Measurements from ENCODE around the gene MAML3.

Gene MAML3

DNA sequence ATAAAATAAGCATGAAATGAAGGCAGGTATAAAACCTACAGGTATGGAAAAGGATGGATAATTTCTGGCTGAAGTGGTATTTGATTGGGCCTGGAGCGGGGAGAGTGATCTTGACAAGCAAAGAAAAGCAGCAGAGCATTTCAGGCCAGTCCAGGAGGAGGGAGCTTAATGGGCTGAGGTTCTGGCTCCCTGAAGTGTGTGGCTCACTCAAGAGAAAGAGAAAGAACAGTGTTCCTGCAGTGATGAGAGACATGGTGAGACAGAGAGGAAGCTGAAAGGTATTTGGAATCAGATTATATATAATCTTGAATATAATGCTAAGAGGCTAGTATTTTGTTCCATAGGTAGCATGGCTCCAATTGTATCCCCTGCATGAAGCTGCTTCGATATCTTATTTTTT, 334.9 kb downstream of the MAML3 start:
- TF ChIP-seq, protein P1, sequence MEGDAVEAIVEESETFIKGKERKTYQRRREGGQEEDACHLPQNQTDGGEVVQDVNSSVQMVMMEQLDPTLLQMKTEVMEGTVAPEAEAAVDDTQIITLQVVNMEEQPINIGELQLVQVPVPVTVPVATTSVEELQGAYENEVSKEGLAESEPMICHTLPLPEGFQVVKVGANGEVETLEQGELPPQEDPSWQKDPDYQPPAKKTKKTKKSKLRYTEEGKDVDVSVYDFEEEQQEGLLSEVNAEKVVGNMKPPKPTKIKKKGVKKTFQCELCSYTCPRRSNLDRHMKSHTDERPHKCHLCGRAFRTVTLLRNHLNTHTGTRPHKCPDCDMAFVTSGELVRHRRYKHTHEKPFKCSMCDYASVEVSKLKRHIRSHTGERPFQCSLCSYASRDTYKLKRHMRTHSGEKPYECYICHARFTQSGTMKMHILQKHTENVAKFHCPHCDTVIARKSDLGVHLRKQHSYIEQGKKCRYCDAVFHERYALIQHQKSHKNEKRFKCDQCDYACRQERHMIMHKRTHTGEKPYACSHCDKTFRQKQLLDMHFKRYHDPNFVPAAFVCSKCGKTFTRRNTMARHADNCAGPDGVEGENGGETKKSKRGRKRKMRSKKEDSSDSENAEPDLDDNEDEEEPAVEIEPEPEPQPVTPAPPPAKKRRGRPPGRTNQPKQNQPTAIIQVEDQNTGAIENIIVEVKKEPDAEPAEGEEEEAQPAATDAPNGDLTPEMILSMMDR (IDR thresholded peaks at IDR 0.05; ENCODE audit: extremely low read depth, missing control alignments) = no peak
- DNase-seq (ENCODE audit: low spot score) = no peak

DNA sequence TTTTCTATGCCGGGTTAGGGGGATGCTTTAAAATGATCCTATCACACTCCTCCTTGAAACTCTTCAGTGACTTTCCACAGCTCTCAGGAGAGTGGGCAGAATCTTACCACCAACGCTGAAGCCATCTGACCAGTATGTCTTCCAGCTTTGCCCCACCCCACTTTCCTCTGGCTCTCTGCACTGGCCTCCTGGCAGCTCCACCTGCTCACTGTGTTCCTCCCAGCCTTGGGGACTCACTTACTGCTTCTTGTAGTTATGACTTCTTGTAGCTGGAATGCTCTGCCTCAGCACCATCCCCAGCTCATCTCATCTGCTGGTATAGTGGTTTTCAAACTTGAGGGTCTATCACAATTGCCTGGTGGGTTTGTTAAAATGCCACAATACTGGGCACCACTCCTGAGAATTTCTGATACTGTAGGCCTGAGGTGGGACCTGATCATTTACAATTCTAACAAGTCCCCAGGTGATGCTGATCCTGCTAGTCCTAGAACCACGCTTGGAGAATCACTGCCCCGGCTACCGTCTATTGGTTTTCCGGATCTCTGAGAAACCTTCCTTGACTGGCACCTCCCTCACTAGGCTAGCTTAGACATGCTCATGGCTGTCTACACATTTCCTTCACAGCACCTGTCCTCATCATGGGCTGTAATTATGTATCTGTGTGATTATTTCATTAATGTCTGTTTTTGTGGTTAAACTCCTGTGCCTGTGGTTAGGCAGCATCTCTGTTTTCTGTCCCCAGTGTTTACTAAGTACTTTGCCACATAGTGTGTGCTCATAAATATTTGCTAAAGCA, 336.1 kb downstream of the MAML3 start:
- TF ChIP-seq, protein P1 (IDR thresholded peaks at IDR 0.05; ENCODE audit: extremely low read depth, missing control alignments) = no peak
- no peak for DNase-seq (ENCODE audit: low spot score)

DNA sequence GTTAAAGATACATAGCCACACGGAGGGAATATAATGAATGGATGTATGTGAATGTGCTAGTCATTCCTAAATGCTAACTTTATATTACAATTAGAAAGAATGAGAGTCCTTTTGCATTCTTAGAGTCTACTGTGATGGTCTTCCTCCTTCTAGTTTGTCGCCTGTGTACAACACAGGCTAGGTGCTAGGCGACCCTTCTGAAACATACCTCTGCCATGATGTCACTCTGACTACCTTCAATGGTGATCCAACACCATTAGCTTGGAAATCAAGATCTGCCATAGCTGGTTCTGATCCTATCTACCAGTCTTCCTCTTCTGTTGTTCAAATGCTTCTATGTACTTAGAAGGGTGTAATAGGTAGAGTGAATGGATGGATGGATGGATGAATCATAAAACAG, 337.1 kb downstream of the MAML3 start:
- TF ChIP-seq, protein P1 (IDR thresholded peaks at IDR 0.05; ENCODE audit: extremely low read depth, missing control alignments) = no peak
- no peak for DNase-seq (ENCODE audit: low spot score)

DNA sequence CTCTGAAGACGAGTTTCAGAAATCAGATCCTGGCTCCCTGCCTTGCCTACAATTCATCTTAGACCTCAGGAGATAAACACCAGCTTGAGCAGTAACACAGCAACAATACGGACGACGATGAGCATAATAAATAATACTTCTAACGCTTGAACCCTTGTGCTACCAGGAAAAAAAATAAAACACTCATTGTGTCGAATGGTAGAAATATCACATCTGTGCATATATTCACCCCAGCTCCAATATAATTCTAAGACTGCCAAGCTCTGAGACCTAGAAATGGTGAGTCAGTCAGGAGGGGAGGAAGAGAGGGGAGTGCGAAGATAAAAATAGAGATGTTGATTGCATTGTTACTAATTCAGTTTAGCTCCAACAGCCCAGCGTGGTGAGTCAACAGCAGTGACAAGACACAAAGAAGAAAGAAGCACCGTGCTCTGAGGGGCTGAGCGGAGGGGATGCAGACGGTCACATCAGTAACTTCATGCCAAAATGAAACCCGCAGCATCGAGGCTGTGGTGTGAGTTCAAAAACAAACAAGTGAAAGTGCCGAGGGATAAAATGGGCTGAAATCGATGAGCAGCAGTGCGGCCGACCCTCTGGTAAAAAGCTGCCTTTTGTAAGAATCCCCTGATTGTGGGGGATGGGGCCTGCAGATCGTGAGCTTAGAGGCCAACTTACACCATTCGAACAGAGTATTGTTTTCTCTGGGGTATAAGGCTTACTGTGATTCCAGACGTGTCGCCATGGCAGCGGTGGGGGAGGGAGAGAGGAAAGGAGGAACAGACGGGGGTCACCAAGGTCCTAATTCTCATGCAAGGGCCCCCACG, 338.0 kb downstream of the MAML3 start:
- TF ChIP-seq, protein P1 (IDR thresholded peaks at IDR 0.05; ENCODE audit: extremely low read depth, missing control alignments) = no peak
- no peak for DNase-seq (ENCODE audit: low spot score)

DNA sequence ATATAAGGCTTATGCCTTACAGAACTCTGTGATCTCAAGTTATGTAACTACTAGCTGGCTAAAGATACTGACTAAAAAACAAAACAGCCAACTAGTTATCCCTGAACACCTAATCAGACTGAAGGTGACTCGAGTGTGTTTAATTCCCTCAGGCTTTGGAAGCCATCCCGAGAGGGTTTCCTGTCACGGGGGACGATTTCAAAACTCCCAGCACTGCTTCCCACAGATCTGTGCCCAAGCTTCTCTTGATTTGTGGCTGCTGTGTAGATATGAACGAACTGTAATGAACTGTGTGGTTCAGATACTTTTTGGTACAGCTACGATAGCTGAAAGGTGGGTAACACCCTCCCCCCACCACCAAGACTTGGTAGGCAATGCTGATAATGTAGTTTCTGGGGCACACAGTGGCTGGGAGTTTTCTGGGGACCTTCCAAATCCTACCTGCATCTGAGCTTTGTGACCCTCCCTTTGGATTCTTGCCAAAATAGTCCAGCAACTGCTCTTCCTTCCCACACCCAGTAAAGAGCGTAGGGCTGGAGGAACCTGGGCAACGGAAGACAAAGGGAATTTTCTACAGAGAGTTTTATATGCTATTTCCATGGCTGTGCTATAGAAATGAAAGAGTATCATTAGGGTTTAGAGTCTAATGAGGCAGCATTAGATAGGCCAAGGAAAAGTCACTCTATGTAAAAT, 339.5 kb downstream of the MAML3 start:
- TF ChIP-seq, protein P1 (IDR thresholded peaks at IDR 0.05; ENCODE audit: extremely low read depth, missing control alignments) = no peak

DNA sequence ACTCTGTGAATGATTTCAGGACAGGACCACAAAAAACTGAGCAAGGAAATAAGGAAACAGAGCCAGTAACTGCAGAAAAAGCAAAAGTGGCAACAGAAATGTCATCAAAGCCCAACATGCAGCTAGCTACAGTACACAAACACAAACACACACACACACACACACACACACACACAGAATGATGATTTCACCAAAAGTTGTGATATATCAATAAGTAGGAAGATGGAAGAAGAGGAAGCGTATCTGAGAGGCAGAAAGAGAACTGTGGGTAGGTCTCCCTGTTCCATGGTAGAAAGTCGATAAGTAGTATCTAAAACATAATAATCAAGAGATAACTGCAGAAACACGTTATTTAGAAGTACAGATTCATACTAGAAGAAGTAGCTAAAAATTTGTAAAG, 340.1 kb downstream of the MAML3 start:
- no peak for DNase-seq (ENCODE audit: low spot score)
- TF ChIP-seq, protein P1 (IDR thresholded peaks at IDR 0.05; ENCODE audit: extremely low read depth, missing control alignments) = no peak

More for the DNA sequence above, 339.5 kb downstream of the MAML3 start:
- DNase-seq (ENCODE audit: low spot score) = no peak
